HEK293T (cell line): ENCODE results near the gene FAM171A1.

Experiments
- CTCF ChIA-PET: fragments of 350-600 bp; formaldehyde crosslinking; extraction: SDS; loops from one replicate; lab custom pipeline; 2021; ENCODE audit warnings: antibody characterized with exemption, inconsistent platforms; lab: Yijun Ruan, JAX
- POLR2A ChIA-PET: fragments of 350-600 bp; formaldehyde crosslinking; extraction: SDS; loops from one replicate; lab custom pipeline; 2020; ENCODE audit warnings: antibody characterized with exemption, inconsistent platforms; lab: Yijun Ruan, JAX
- DNase-seq: peaks from one replicate; pipeline ENCODE4 v3.0.0; 2012; ENCODE audit warnings: mixed read lengths; ENCODE audit errors: extremely low spot score
- ARNT ChIP-seq: fragments of 450-650 bp; IDR thresholded peaks from 2 replicates; pipeline ENCODE4 v1.6.1; 2017; ENCODE audit warnings: mild to moderate bottlenecking
- BHLHE40 ChIP-seq: fragments of 450-650 bp; IDR thresholded peaks from 2 replicates; pipeline ENCODE4 v1.6.1; 2016; ENCODE audit warnings: mild to moderate bottlenecking, moderate library complexity, borderline replicate concordance
- CTBP1 ChIP-seq: fragments of 450-650 bp; IDR thresholded peaks from 2 replicates; pipeline ENCODE4 v1.6.1; 2016; ENCODE audit warnings: borderline replicate concordance
- ELF4 ChIP-seq: fragments of 450-650 bp; IDR thresholded peaks from 2 replicates; pipeline ENCODE4 v1.6.1; 2017; ENCODE audit warnings: antibody characterized with exemption
- FOXA1 ChIP-seq: fragments of 450-650 bp; IDR thresholded peaks from 2 replicates; pipeline ENCODE4 v1.6.1; 2016; ENCODE audit warnings: mild to moderate bottlenecking
- FOXK2 ChIP-seq: fragments of 450-650 bp; IDR thresholded peaks from 2 replicates; pipeline ENCODE4 v1.6.1; 2016; ENCODE audit warnings: mild to moderate bottlenecking
- FOXM1 ChIP-seq: fragments of 450-650 bp; IDR thresholded peaks from 2 replicates; pipeline ENCODE4 v1.6.1; 2017; ENCODE audit warnings: mild to moderate bottlenecking, borderline replicate concordance
- HDGF ChIP-seq: fragments of 450-650 bp; IDR thresholded peaks from 2 replicates; pipeline ENCODE4 v1.6.1; 2017; ENCODE audit warnings: antibody characterized with exemption, borderline replicate concordance
- L3MBTL2 ChIP-seq: fragments of 450-650 bp; conservative IDR thresholded peaks from 2 replicates; pipeline ENCODE4 v1.6.1; 2016; ENCODE audit warnings: mild to moderate bottlenecking
- LEF1 ChIP-seq: fragments of 450-650 bp; IDR thresholded peaks from 2 replicates; pipeline ENCODE4 v1.6.1; 2017; ENCODE audit warnings: mild to moderate bottlenecking, borderline replicate concordance
- NFRKB ChIP-seq: fragments of 450-650 bp; IDR thresholded peaks from 2 replicates; pipeline ENCODE4 v1.6.1; 2016; ENCODE audit warnings: mild to moderate bottlenecking, moderate library complexity
- SP1 ChIP-seq: fragments of 450-650 bp; IDR thresholded peaks from 2 replicates; pipeline ENCODE4 v1.6.1; 2017
- SUZ12 ChIP-seq: fragments of 450-650 bp; IDR thresholded peaks from 2 replicates; pipeline ENCODE4 v1.6.1; 2016; ENCODE audit warnings: mild to moderate bottlenecking
- TARDBP ChIP-seq: fragments of 450-650 bp; IDR thresholded peaks from 2 replicates; pipeline ENCODE4 v1.6.1; 2016
- ZNF384 ChIP-seq: fragments of 450-650 bp; IDR thresholded peaks from 2 replicates; pipeline ENCODE4 v1.6.1; 2016
- TF ChIP-seq, protein P1 (sequence below): fragments of 450-650 bp; IDR thresholded peaks from 2 replicates; pipeline ENCODE4 v1.6.1; 2016

The FAM171A1 gene

DNA sequence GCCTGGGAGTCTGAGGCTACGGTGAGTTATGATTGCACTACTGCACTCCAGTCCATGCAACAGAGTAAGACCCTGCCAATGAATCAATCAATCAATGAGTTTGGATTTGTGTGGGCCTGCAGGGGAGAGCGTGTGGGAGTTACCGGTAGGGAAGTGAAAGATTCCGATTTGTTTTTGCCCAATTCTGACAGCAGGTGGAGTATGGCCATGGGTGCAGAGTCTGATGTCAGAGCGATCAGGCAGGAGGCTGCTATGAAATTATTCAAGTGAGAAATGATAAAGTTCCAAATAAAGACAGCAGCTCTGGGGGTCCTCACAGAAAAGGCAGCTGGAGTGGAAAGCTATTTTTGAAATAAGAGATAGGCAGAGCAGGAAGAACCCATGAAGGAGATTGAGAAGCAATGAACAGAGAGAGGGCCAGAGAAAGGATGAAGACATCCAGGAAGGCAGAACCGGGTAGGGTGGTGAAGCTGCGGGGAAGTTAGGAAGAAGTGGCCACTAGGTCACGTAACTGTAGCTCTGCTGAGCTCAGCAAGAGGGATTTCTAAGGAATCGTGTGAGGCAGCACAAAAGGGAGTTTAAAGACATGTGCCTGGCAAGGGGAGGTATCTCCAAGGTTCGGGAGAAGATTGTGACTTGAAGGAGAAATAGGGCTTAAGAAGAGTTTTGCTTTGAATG is 108.9 kb downstream of the FAM171A1 start:
- TF ChIP-seq ZNF384 (no peak), LEF1 (no peak), ARNT (no peak), SP1 (no peak), CTBP1 (no peak)
- TF ChIP-seq, protein P1, sequence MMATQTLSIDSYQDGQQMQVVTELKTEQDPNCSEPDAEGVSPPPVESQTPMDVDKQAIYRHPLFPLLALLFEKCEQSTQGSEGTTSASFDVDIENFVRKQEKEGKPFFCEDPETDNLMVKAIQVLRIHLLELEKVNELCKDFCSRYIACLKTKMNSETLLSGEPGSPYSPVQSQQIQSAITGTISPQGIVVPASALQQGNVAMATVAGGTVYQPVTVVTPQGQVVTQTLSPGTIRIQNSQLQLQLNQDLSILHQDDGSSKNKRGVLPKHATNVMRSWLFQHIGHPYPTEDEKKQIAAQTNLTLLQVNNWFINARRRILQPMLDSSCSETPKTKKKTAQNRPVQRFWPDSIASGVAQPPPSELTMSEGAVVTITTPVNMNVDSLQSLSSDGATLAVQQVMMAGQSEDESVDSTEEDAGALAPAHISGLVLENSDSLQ: no peak
- peak; percentile 29 for DNase-seq
- CTCF ChIA-PET: interaction anchor here (1.4 to 1.5 kb wide), 2 partner anchors 106 to 109 kb away, joined by 3 to 4 read pairs; partner anchors contain the start of gene FAM171A1
- POLR2A ChIA-PET: no interaction called here

DNA sequence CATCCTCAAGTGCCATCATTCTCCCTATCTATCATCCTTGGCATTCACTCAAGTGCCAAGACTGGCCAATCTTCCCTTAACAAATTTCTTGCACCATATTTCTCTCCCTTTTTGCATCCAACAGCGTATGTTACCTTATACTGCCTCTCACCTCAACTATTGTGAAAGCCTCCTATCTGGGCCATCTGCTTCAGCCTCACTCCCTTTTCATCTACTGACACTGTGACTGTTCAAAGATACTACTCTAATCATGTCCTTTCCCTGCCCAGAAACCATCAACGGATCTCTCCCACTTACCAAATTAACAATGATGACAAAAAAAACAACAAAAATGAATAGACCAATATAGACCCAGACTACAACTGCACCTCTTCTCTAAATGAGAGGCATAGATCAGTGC is 112.0 kb downstream of the FAM171A1 start:
- TF ChIP-seq TARDBP (no peak), FOXK2 (no peak), L3MBTL2 (no peak), FOXM1 (no peak), LEF1 (no peak), ZNF384 (no peak), NFRKB (no peak), SP1 (no peak), FOXA1 (no peak)
- TF ChIP-seq, protein P1: no peak
- CTCF ChIA-PET: no interaction called here
- no peak for DNase-seq
- POLR2A ChIA-PET: no interaction called here

DNA sequence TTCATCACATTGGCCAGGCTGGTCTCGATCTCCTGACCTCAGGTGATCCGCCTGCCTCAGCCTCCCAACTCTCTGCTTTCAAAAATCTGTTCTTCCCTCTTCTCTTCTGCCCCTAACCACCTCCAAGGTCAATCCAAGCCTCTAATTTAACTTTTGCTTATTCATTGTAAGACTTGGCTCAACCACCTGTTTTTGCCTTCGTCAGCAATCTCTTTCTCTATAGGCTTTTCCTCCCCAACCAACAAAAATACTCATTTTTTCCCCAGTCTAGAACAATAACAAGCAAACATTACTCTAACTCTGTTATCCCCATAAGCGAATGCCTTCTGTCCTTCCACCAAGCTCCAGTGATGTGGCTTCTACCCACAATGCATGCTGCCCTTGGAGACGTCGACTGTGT is 112.8 kb downstream of the FAM171A1 start:
- TF ChIP-seq LEF1 (no peak), FOXM1 (no peak), SP1 (no peak), TARDBP (no peak), ELF4 (no peak), BHLHE40 (no peak), HDGF (no peak), CTBP1 (no peak), ZNF384 (no peak), FOXK2 (no peak)
- ChIA-PET CTCF (no interaction called here), POLR2A (no interaction called here)
- DNase-seq: no peak

DNA sequence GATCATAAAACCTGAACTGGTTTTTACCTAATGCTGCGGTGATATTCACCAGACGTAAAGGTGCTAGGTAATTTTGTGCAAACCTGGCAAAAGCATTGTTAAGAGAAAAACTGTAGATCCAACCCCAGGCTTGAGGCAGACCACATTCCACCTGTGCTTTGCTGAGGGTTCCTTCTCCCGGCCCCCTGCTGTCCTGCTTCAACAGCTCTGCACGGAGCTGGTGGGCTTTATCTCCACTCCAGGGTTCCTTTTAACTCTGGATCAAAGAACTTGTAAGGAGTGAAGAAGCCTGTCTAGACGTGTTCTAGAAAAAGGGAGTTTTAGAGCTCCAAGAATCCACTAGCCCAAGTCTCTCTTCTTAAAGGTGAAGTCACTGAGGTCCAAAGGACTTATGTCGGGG is 115.1 kb downstream of the FAM171A1 start:
- POLR2A ChIA-PET: no interaction called here
- TF ChIP-seq NFRKB: no peak
- no peak for TF ChIP-seq SP1
- DNase-seq: no peak
- CTCF ChIA-PET: interaction anchor here (0.6 kb wide), 1 partner anchor 15 kb away, joined by 3 read pairs; no protein-coding TSS in a partner anchor

DNA sequence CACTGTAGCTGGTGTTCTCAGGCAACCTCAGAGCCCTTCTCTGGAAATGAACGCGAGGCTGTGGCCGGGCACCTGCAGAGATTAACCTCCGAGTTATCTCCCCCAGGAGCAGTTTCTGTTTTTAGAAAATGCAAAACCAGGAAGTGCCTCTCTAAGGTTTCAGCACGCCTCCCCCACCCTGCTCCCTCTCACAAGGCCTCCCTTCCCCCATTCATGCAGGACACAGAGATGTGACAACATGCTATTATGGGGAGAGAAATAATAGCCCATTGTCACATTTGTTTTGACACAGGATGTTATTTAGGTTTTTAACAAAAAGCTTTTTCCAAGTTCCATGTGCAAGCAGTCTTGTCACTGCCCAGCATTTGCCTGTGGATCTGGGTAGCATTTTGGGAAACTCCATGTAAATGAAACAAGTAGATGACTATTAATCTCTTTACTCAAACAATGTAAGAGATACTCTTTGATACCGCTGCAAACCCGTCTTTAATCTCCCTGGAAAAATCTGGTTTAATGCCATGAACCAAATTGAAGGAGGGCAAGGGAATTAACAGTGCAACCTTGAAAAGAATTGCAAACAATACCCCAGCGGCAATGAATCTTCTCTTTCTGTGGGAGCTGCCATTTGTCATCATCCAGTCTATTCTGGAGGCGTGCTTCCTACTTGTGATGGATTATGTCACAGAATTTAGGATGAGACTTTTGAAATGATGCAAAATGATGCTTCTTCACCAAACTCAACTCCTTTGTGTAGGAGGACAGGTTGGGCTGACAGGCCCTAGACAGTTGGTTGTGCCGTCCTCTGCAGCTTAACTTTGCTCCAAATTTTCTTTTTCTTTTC is 116.1 kb downstream of the FAM171A1 start:
- TF ChIP-seq HDGF (no peak), FOXA1 (no peak), ARNT (no peak), SP1 (no peak), ELF4 (no peak), LEF1 (no peak), TARDBP (no peak), FOXK2 (no peak), SUZ12 (no peak), ZNF384 (no peak)
- TF ChIP-seq, protein P1: no peak
- no peak for DNase-seq
- POLR2A ChIA-PET: no interaction called here
- CTCF ChIA-PET: interaction anchor here (0.6 kb wide), 1 partner anchor 16 kb away, joined by 3 read pairs; no protein-coding TSS in a partner anchor

DNA sequence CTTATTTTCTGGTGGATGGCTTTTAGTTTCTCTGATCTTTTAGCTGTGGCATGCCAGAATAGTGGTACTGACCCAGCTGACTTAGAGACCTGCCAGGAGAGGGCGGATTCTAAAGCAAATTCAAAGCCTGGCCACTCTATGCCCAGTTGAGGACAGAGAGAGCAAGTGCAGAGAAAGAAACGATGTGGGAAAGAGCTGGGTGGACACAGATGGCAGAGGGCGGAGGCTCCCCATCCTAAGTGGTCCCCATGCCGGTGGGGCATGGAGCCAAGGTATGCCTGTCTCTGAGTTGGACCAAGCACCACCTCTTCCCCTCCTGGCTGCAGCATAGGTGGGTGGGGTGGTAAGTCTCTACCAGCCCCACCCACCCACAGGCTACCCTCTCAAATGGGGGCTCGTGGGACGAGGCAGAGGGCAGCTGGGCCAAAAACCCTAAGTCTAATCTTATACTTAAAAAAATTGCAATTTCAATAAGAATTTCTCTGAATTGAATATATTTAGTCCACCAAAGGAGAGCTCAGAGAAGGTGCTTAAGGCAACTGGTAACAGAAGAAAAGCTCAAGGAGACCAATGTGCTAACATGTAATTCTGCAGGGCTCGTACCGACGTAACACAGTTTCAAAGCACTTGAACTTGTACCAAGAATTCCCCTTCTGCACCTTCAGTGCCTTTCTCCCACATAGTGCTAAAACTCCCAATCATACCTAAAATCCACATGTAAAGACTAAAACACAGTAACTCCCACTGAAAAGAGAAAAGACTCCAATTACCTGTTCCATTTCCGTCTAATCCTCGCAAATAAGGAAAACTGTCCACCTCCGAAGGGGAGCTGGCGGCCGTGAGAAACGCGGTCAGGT is 116.9 kb downstream of the FAM171A1 start:
- ChIA-PET CTCF (no interaction called here), POLR2A (no interaction called here)
- TF ChIP-seq SP1 (no peak), BHLHE40 (no peak), ELF4 (no peak), HDGF (no peak), ZNF384 (no peak), ARNT (no peak), FOXA1 (no peak), SUZ12 (no peak), CTBP1 (no peak), FOXK2 (no peak), NFRKB (no peak), TARDBP (no peak), FOXM1 (no peak), L3MBTL2 (no peak), LEF1 (no peak)
- TF ChIP-seq, protein P1: no peak
- DNase-seq: no peak
